Limb (tissue), 2 donors: Measurements from ENCODE around the gene TAF13.
A peak's percentile ranks its signal among the peaks of the same experiment; 100 is the strongest.
"Not testable (repeated sequence)": the region's sequence is repeated elsewhere in the genome, so short reads cannot be mapped to it uniquely, and the experiment has no call there.

Experiments
- DNase-seq, 2 donors: peaks; one replicate each; pipeline ENCODE4 v3.0.0-alpha.2; 2016; ENCODE audit errors: extremely low spot score in 2 of 2

The TAF13 gene

DNA sequence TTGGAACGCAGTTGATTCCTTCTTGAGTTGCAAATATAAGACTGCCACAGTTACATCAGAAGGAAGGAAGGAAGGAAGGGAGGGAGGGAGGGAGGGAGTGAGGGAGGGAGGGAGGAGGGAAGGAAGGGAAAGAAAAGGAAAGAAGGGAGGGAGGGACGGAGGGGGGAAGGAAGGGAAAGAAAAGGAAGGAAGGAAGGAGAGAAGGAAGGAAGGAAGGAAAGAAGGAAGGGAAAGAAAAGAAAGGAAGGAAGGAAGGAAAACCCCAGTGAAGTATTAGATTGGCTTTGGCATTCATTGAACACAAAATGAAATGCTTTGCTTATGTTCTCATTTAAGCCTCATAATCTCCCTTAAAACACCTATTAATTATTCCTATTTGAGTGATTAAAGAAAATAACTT lies 27.5 kb downstream of the TAF13 start:
- no peak for DNase-seq

DNA sequence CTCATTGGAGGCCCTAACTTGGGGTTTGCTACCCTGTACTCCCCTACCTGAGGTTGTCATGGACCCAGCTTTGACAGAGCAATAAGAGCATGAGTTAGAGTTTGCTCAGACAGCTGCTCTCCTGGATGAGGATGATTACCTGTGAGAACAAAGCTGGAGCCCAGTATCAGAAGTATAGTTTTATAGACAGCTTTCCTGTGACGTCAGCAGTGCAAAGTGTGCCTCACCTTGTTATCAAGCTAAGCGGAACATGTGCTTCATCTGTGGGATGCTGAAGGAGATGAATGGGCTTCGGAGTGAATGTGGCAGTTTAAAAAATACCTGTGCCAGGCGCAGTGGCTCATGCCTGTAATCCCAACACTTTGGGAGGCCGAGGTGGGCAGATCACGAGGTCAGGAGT lies 28.5 kb downstream of the TAF13 start:
- no peak for DNase-seq

DNA sequence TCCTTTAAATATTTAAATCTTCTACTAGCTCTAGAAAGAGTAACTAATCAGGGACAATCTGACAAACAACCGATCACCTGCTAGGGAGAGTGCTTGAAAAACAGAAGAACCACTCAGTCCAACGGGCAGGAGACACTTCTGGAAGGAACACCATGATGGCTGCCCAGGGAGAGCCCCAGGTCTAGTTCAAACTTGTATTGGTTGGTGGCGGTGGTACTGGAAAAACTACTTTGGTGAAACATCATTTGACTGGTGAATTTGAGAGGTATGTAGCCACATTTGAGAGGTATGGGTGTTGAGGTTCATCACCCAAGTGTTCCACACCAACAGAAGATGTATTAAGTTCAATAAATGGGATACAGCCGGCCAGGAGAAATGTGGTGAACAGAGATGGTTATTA lies 29.1 kb downstream of the TAF13 start:
- no peak for DNase-seq

DNA sequence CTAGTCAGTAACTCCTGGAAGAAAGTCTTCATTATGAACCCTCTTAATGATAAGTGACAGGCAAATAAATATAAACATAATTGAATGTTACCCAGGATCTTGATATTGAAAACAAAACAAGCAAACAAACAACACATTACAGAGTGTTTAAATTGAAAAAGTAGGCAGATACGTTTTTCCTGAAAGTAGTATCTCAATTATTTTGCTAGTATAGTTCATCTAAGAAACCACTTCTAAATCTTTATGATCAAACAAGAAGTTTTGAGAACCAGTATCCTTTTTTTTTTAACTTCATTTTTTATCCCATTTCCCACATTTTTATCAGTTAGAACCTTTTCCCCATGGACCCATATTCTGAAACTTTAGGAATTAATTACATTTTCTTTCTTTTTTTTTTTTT lies 30.2 kb downstream of the TAF13 start:
- DNase-seq: no peak

DNA sequence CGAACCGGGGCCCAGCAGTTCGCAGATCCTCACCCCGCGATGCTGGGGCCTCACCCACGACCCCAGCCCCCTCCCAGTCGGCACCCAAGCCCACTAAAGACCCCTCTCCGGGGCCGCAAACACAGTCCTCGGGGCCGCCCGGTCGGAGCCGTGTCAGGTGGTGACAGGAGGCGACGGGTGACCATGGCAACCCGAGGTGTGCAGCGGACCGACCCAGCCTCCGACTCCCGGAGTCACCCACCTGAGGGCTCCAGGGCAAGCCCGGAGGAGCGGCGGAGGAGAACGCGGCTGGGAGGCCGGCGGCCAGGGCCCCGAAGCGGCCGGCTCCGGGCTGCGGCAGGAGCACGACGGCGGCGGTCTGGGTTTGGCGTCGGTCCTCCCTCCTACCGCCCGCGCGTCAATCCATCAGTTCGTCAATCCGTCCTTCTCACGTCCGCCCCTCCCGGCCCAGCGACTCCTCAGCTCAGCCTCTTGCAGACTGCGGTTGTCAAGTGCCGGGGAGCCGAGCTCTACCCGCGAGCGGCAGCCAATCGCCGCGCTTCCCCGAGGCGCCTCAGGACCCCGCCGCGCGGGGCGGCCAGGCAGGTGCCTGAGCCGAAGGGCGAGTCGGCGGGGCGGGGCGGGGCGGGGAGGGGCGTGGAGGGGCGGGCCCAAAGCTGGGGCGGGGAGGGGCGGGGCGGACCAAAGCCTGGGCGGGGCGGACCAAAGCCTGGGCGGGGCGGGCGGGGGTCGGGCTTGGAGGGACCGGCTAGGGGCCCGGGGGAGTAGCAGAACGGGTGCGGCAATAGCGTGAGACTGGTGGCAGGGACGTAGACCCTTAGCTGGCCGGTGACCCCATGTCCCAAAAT lies 34.0 kb downstream of the TAF13 start, which contains the start of gene WDR47:
Gene WDR47 (minus strand): TSS at position 482 of the 848 bp plus-strand sequence. CDS start 18,590 bp downstream, outside the sequence.
- DNase-seq: peak; percentile 92 to 94

DNA sequence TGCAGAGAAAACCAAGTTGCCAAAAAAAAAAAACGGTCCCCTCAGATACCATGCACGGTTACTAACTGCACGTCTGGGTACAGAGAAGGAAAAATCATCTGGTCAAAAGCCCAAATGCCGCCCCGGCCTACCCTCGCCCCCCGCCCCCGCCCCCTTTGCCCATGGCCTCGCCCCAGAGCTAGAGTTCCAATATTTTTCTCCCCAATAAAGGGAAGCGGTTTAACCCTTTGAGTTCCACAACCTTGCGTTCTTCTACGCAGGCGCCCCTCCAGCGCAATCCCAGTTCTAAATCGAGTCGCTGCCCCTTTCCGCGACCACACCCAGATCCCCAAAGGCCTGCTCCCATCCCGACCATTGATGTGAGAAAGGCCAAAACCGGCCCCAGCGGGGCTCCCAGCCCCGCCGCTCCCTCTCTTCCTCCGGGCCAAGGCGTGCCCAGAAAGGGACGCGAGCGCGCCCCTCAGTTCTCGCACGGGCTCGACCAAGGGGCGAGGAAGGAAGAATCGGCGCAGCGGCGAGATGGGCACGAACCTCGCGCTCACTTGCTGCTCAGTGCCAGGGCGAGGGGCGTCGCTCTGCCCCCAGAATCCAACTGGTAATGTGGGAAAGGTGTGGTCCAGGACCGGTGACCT lies 34.7 kb downstream of the TAF13 start:
- peak; percentile 18 to 69 for DNase-seq

DNA sequence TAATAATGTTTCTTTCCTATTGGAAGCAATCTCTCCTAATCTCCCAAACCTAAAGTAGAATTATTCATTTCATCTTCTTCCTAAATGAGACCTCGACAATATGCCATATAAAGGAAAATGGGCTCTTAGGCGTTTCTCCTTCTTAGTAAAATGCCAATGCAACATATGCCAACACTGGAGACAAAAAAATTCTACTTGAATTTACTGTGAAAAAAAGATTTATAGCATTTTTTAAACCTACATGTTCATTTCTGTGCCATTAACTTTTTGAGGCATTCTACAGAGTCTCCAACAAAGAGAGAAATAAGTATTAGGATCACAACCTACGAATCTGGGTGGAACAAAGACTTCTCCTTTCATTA lies 35.2 kb downstream of the TAF13 start:
- DNase-seq: no peak

DNA sequence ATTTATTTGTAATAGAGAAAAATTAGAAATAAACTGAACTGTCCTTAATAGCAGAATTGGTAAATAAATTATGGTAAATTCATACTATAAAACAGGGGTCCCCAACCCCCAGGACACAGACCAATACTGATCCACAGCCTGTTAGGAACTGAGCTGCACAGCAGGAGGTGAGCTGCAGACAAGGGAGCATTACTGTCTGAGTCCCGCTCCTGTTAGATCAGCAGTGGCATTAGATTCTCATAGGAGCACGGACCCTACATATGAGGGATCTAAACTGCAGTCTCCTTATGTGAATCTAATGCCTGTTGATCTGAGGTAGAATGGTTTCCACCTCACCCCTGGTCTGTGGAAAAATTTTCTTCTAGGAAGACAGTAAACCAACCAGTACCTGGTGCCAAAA lies 41.4 kb downstream of the TAF13 start:
- DNase-seq: no peak

DNA sequence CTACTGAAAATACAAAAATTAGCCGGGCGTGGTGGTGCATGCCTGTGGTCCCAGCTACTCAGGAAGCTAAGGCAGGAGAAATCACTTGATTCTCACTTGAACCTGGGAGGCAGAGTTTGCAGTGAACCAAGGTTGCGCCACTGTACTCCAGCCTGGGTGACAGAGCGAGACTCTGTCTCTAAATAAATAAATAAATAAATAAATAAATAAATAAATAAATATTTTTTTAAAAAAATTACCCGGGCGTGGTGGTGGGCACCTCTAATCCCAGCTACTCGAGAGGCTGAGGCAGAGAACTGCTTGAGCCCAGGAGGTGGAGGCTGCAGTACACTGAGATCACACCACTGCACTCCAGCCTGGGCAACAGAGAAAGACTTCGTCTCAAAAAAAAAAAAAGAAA lies 46.3 kb downstream of the TAF13 start:
- not testable (repeated sequence) for DNase-seq

DNA sequence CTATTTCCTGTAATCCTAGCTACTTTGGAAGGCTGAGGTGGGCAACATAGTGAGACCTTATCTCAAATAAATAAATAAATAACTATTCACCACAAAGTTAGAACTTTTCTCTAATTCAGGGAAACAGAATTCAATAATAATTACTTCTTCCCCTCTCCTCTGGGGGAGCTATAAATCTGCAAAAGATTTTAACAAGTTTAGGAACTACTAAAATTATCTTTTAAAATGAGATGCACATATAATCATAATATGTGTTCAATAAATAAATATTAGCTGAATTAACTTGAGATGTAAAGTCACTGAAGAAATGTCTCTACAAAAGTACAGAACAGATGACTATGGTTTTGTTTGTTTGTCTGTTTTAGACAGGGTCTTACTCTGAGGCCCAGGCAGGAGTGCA lies 48.0 kb downstream of the TAF13 start:
- no peak for DNase-seq

DNA sequence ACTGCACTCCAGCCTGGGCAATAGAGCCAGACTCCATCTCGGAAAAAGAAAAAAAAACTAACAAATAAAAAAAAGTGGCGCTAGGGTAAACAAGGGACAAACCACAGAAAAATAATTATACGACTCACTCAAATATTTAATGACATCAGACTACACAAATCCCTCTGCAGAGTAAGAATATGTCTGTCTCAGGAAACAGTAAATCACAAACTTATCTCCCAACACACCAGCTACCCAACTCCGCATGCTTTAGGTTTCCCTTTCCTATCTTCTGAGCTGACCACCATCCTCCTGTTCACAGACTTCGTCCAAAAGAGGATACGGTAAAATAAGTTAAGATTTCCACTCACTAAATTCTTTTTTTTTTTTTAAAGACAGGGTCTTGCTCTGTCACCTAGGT lies 50.1 kb downstream of the TAF13 start:
- no peak for DNase-seq

DNA sequence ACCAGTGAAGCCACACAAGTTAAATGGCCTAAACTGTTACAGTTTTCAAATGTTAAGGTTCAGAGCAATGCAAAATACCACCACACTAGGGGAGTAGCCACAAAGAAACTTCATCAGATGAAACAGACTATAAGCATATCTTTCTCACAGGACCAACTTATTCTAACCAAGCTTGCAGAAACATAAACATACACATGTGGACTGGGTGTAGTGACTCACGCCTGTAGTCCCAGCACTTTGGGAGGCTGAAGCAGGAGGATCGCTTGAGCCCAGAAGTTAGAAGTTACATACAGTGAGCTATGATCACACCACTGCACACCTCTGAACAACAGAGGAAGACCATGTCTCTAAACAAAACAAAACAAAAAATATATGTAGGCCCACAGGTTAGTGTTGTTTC lies 51.2 kb downstream of the TAF13 start:
- DNase-seq: no peak

DNA sequence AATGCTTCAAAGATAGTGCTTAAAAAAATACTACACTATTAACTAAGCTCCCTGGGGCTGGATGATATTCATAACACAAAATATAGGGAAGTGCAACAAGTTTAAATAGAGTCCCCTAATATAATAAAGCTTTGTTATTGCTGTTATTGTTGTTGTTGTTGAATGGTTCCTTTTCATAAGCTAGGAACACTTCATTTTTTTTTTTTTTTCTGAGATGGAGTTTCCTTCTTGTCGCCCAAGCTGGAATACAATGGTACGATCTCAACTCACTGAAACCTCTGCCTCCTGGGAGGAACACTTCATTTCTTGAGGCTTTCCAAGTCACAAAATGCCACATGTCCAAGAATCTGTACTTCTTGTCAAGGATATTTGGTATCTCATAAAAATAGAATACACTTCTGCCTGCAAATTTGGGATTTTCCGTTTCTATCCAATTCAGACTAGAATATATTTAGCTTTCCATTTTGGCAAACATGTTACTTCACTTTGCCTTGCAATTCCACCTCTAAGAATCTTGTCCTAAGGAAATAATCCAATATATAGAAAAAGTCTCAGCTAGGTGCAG lies 55.0 kb downstream of the TAF13 start:
- no peak for DNase-seq

DNA sequence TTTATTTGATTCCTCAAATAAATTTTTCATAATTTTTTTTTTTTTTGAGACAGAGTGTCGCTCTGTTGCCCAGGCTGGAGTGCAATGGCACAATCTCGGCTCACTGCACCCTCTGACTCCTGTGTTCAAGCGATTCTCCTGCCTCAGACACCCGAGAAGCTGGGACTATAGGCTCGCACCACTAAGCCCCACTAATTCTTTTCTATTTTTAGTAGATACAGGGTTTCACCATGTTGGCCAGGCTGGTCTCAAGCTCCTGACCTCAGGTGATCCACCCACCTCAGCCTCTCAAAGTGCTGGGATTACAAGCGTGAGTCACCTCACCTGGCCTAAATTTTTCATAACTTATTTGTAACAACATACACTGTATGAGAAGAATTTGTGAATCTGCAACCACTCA lies 58.1 kb downstream of the TAF13 start:
- DNase-seq: not testable (repeated sequence)

DNA sequence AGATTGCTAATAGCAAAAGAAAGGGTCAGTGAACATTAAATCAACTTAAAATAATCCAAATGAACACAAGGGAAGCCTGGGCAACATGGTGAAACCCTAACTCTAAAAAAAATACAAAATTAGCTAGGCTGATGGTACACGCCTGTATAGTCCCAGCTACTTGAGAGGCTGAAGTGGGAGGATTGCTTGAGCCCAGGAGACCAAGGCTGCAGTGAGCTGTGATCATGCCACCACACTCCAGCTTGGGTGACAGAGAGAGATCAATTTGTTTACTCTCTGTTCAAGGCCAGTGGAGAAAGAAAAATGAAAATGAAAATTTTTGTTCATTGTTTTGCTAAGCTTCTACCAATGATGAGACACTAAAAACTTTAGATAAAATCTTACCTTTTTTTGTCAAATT lies 58.7 kb downstream of the TAF13 start:
- DNase-seq: no peak
